Neural progenitor cell (in vitro differentiated cells): ENCODE results near the gene IDUA. TPM values are rescaled to one million over a fixed set of nuclear protein-coding genes. Genes with fewer than 3 reads are reported as not detected.

Source experiments
- DNase-seq: peaks from one replicate; pipeline ENCODE4 v3.0.0-alpha.2; 2016; ENCODE audit warnings: low spot score
- H2AFZ ChIP-seq: fragments of 200-600 bp; sonication (generic); replicated peaks from 2 replicates; pipeline ENCODE4 v1.6.1; 2016; ENCODE audit warnings: antibody characterized with exemption
- H3F3A ChIP-seq: fragments of 200-600 bp; sonication (generic); 2 replicates; pipeline ENCODE4 v1.6.1; 2016; ENCODE audit warnings: antibody characterized with exemption, low read depth
- H3K27ac ChIP-seq: fragments of 200-600 bp; sonication (generic); 2 replicates; pipeline ENCODE4 v1.5.1; 2016; ENCODE audit warnings: mild to moderate bottlenecking
- H3K27me3 ChIP-seq: fragments of 200-600 bp; sonication (generic); 2 replicates; pipeline ENCODE4 v1.6.1; 2016; ENCODE audit warnings: mild to moderate bottlenecking, moderate library complexity
- H3K36me3 ChIP-seq: fragments of 200-600 bp; sonication (generic); 2 replicates; pipeline ENCODE4 v1.5.1; 2016
- H3K4me1 ChIP-seq: fragments of 200-600 bp; sonication (generic); 2 replicates; pipeline ENCODE4 v1.6.1; 2016; ENCODE audit warnings: mixed run types
- H3K4me2 ChIP-seq: fragments of 200-600 bp; sonication (generic); 2 replicates; pipeline ENCODE4 v1.6.1; 2016
- H3K4me3 ChIP-seq: fragments of 200-600 bp; sonication (generic); 2 replicates; pipeline ENCODE4 v1.5.1; 2016
- H3K79me2 ChIP-seq: fragments of 200-600 bp; sonication (generic); 2 replicates; pipeline ENCODE4 v1.6.1; 2016; ENCODE audit warnings: low read depth
- H3K9ac ChIP-seq: fragments of 200-600 bp; sonication (generic); 2 replicates; pipeline ENCODE4 v1.6.1; 2016
- H3K9me3 ChIP-seq: fragments of 200-600 bp; sonication (generic); 2 replicates; pipeline ENCODE4 v1.5.1; 2016; ENCODE audit warnings: low read depth
- H4K20me1 ChIP-seq: fragments of 200-600 bp; sonication (generic); 2 replicates; pipeline ENCODE4 v1.6.1; 2016; ENCODE audit warnings: low read depth
- H3K27ac Mint-ChIP-seq: 3 replicates; pipeline ENCODE4 v1.8.0; 2021; ENCODE audit warnings: mixed read lengths
- H3K27me3 Mint-ChIP-seq: 2 replicates; pipeline ENCODE4 v1.8.0; 2022; ENCODE audit warnings: low read depth, mild to moderate bottlenecking, inconsistent platforms, moderate library complexity, mixed read lengths; ENCODE audit not compliant: insufficient read depth
- H3K36me3 Mint-ChIP-seq: 3 replicates; pipeline ENCODE4 v1.8.0; 2021; ENCODE audit warnings: mixed read lengths
- H3K4me1 Mint-ChIP-seq: 3 replicates; pipeline ENCODE4 v1.8.0; 2021; ENCODE audit warnings: mixed read lengths
- H3K4me3 Mint-ChIP-seq: 3 replicates; pipeline ENCODE4 v1.8.0; 2021; ENCODE audit warnings: mild to moderate bottlenecking, moderate library complexity, mixed read lengths
- H3K9me3 Mint-ChIP-seq: 3 replicates; pipeline ENCODE4 v1.8.0; 2020; ENCODE audit warnings: mixed read lengths
- EZH2 ChIP-seq: fragments of 200-600 bp; sonication (generic); IDR thresholded peaks from 2 replicates; pipeline ENCODE4 v1.6.1; 2017; ENCODE audit warnings: antibody characterized with exemption, mild to moderate bottlenecking, moderate library complexity
- EZH2phosphoT487 ChIP-seq: fragments of 200-600 bp; sonication (generic); IDR thresholded peaks from 2 replicates; pipeline ENCODE4 v1.6.1; 2017; ENCODE audit warnings: antibody characterized with exemption
- total RNA-seq: library from RNA; depleted of rRNA; stranded (reverse); fragments of >200 nt; gene quantifications from 2 replicates; pipeline ENCODE4 v1.2.3, GENCODE V29; 2015; ENCODE audit warnings: low replicate concordance
- TF ChIP-seq, protein P1 (sequence below): fragments of 200-600 bp; sonication (generic); IDR thresholded peaks from 2 replicates; pipeline ENCODE4 v1.5.1; 2017; ENCODE audit warnings: antibody characterized with exemption, mild to moderate bottlenecking

Gene IDUA
- total RNA-seq, 1 donor from 2014 or later, result 0.47 TPM

GRCh38 chr4:1050486-1051213 is 63.8 kb downstream of the IDUA start:
- H3K9me3 ChIP-seq, result no peaks in the 10 kb centered on the region
- peaks cover 37% of the 10 kb centered on the region for H3K27me3 Mint-ChIP-seq
- peak overlapping the region; percentile 38 for H3K4me2 ChIP-seq
- H3K4me1 ChIP-seq, result peaks cover 4% of the 10 kb centered on the region
- no peaks in the 10 kb centered on the region for H3K79me2 ChIP-seq
- H3K36me3 ChIP-seq, result no peaks in the 10 kb centered on the region
- no peak overlapping the region for H2AFZ ChIP-seq
- peaks cover 6% of the 10 kb centered on the region for H3F3A ChIP-seq
- H3K4me3 Mint-ChIP-seq, result no peak overlapping the region
- H3K27me3 ChIP-seq, result peaks cover 95% of the 10 kb centered on the region
- peak; percentile 82 for DNase-seq
- H3K9ac ChIP-seq, result no peak overlapping the region
- H3K27ac Mint-ChIP-seq, result no peak overlapping the region
- H3K4me1 Mint-ChIP-seq, result peaks cover 29% of the 10 kb centered on the region
- TF ChIP-seq EZH2phosphoT487, result no peak
- TF ChIP-seq, protein P1, sequence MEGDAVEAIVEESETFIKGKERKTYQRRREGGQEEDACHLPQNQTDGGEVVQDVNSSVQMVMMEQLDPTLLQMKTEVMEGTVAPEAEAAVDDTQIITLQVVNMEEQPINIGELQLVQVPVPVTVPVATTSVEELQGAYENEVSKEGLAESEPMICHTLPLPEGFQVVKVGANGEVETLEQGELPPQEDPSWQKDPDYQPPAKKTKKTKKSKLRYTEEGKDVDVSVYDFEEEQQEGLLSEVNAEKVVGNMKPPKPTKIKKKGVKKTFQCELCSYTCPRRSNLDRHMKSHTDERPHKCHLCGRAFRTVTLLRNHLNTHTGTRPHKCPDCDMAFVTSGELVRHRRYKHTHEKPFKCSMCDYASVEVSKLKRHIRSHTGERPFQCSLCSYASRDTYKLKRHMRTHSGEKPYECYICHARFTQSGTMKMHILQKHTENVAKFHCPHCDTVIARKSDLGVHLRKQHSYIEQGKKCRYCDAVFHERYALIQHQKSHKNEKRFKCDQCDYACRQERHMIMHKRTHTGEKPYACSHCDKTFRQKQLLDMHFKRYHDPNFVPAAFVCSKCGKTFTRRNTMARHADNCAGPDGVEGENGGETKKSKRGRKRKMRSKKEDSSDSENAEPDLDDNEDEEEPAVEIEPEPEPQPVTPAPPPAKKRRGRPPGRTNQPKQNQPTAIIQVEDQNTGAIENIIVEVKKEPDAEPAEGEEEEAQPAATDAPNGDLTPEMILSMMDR, result peak; percentile 71
- no peak overlapping the region for H3K4me3 ChIP-seq
- peaks cover 8% of the 10 kb centered on the region for H3K9me3 Mint-ChIP-seq
- no peak overlapping the region for H3K27ac ChIP-seq
- H3K36me3 Mint-ChIP-seq, result peaks cover 2% of the 10 kb centered on the region
- no peaks in the 10 kb centered on the region for H4K20me1 ChIP-seq

- peaks cover 8% of the 10 kb centered on the region for H3K9me3 Mint-ChIP-seq
- H3K27ac ChIP-seq, result no peak overlapping the region
- H3F3A ChIP-seq, result peaks cover 6% of the 10 kb centered on the region
- peaks cover 98% of the 10 kb centered on the region for H3K27me3 ChIP-seq
- H3K79me2 ChIP-seq, result no peaks in the 10 kb centered on the region
- peaks cover 37% of the 10 kb centered on the region for H3K27me3 Mint-ChIP-seq
- H3K4me1 Mint-ChIP-seq, result peaks cover 35% of the 10 kb centered on the region
- DNase-seq, result no peak
- H3K27ac Mint-ChIP-seq, result no peak overlapping the region
- no peak overlapping the region for H2AFZ ChIP-seq
- H3K4me2 ChIP-seq, result no peak overlapping the region
- no peak overlapping the region for H3K9ac ChIP-seq
- H3K36me3 Mint-ChIP-seq, result peaks cover 2% of the 10 kb centered on the region
- no peaks in the 10 kb centered on the region for H3K9me3 ChIP-seq
- TF ChIP-seq EZH2, result no peak
- no peak for TF ChIP-seq EZH2phosphoT487
- TF ChIP-seq, protein P1, result no peak
- H3K4me3 ChIP-seq, result no peak overlapping the region
- H3K4me1 ChIP-seq, result peaks cover 4% of the 10 kb centered on the region
- H3K36me3 ChIP-seq, result no peaks in the 10 kb centered on the region
- H3K4me3 Mint-ChIP-seq, result no peak overlapping the region
- no peaks in the 10 kb centered on the region for H4K20me1 ChIP-seq
Observed at GRCh38 chr4:1051472-1051871, 64.6 kb downstream of the IDUA start.

DNA sequence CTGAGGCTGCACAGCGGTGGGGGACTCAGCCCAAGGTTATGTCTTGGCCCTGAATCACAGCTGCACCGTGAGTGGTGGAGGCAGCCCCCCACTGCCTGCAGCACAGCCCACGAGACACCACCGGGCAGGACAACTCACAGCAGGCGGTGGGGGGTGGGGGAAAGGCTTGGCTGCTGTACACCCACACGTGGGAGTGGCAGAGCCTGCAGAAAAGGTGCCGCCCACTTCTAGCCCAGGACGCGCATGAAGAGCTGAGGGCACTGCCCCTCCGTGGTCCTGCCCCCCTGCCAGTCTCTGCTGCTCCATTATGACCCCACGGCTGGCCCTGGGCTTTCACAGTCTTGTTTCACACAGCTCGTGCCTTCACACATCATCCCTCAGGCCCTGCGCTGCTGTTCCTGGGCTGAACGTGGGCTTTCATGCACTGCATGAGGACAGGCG is 65.4 kb downstream of the IDUA start:
- Histone ChIP-seq H2AFZ (no peak overlapping the region), H3K4me2 (no peak overlapping the region), H3F3A (no peaks in the 10 kb centered on the region)

More for the DNA sequence above, 65.4 kb downstream of the IDUA start:
- peaks cover 6% of the 10 kb centered on the region for H3K9me3 Mint-ChIP-seq
- peaks cover 36% of the 10 kb centered on the region for H3K27me3 Mint-ChIP-seq
- Histone ChIP-seq H4K20me1 (no peaks in the 10 kb centered on the region), H3K4me1 (peaks cover 4% of the 10 kb centered on the region), H3K4me3 (no peak overlapping the region), H3K79me2 (no peaks in the 10 kb centered on the region), H3K27me3 (peaks cover 99% of the 10 kb centered on the region), H3K9ac (no peak overlapping the region), H3K9me3 (no peaks in the 10 kb centered on the region), H3K36me3 (no peaks in the 10 kb centered on the region), H3K27ac (no peak overlapping the region)
- no peak overlapping the region for H3K4me3 Mint-ChIP-seq
- no peak overlapping the region for H3K27ac Mint-ChIP-seq
- TF ChIP-seq EZH2 (no peak), EZH2phosphoT487 (no peak)
- TF ChIP-seq, protein P1, result no peak
- H3K4me1 Mint-ChIP-seq, result peaks cover 35% of the 10 kb centered on the region
- peak; percentile 1 for DNase-seq
- no peaks in the 10 kb centered on the region for H3K36me3 Mint-ChIP-seq
